Activated CD8-positive, alpha-beta memory T cell treated with anti-CD3 and anti-CD28 coated beads, Interleukin-2, amount 50 U/mL, for 1 hour (primary cell): ENCODE results near the gene CDADC1.
A peak's percentile ranks its signal among the peaks of the same experiment; 100 is the strongest.

Experiments used
- DNase-seq: peaks from one replicate; pipeline ENCODE4 v3.0.0-alpha.2; 2020; ENCODE audit errors: extremely low read depth

Gene CDADC1

DNA sequence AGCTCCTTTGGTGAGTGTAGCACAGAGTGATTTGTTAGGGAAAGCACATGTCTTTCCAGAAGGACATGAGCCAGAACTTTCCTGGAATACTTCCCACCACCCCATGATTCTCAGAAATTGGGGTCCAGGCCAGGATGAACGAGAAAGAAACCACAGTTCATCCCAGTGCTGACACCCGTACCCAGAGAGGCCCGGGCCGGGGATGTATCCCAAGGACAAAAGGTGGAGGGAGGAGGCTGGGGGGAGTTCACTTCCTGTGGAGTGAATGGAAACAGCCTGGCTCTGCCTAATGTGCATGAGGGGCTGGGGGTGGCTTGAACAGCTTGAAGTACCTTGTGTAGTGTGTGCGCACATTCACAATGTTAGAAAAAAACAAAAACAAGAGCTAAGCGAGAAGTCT lies 47.5 kb downstream of the CDADC1 start:
- no peak for DNase-seq

GRCh38 chr13:49296659-49297058 lies 48.9 kb downstream of the CDADC1 start:
- DNase-seq: no peak

GRCh38 chr13:49297338-49297737 lies 49.6 kb downstream of the CDADC1 start:
- DNase-seq: no peak

- DNase-seq: no peak
These were observed 50.7 kb downstream of the CDADC1 start for GRCh38 chr13:49298416-49298815.

- no peak for DNase-seq
These were observed 51.3 kb downstream of the CDADC1 start for GRCh38 chr13:49298903-49299605.

GRCh38 chr13:49300276-49300675 lies 52.6 kb downstream of the CDADC1 start:
- DNase-seq: no peak

DNA sequence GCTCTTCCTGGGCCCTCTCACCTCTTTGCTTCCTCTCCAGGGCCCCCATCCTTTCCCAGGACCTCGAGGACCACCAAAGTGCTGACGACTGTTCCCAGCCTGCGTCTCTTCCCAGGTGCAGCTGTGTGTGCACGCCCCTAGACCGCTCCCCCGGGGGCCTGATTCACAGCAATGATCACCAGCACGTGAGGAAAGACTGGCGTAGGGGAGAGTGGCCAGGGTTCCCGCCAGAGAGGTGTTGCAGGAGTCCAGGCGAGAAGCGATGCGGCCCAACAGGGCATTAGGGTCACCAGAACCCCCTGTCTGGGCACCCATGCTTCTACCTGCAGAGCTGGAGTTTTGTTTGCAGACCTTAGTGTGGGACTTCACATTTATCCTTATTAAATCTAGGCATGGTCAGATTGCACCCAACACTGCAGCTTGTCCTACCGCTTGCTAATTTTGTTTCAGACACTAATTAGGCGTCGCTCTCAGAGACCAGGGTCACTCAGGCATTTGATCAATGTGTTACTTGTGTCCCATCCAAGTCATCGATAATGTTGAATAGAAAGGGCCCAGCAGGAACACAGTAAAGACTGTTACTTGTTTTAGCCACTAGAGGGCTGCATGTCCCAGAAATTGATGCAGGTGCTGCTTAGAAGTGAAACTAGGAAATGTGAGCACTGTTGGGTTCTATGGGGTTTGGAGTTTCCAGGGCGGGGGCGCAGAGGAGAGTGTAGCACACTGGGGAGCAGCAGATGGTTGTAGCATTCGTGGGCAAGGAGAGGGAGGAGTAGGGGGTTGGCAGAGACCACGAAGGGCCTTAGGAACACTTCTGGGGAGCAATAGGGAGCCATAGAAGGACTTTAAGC lies 53.2 kb downstream of the CDADC1 start:
- peak; percentile 38 for DNase-seq

GRCh38 chr13:49302222-49302621 lies 54.5 kb downstream of the CDADC1 start:
- no peak for DNase-seq

- no peak for DNase-seq
These were observed 55.1 kb downstream of the CDADC1 start for GRCh38 chr13:49302817-49303216.

DNA sequence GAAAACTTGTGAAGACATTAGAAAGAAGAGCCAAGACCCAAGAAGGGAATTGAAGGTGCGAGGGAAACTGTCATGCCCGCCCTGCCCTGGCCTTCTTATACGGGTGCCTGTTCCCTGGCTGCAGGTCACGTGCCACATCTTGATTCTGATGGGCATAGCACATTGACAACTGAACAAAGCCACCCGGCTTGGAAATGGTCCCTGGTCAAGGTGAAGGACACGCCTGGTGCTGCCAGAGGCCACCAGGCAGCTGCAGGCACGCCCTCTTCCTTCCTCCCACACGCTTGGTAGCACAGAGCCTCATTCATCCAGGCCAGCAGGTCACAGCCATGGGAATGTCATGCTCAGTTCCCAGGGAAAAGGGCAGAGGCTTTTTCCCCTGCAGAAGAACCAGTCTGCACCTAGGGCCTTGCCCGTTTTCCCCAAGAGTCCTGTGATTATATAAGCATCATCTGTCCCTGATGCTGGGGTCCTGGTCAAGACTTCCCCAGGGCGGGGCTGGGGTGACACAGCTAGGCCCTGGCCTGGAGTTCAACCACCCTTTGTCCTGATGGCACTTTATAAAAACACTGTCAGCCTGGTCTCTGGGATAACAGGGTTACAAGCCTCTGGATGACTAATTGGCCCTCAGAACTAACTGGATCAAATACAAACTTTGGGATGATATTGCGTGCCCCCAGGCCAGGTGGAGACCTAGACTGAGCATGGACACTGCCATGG lies 56.0 kb downstream of the CDADC1 start:
- no peak for DNase-seq

DNA sequence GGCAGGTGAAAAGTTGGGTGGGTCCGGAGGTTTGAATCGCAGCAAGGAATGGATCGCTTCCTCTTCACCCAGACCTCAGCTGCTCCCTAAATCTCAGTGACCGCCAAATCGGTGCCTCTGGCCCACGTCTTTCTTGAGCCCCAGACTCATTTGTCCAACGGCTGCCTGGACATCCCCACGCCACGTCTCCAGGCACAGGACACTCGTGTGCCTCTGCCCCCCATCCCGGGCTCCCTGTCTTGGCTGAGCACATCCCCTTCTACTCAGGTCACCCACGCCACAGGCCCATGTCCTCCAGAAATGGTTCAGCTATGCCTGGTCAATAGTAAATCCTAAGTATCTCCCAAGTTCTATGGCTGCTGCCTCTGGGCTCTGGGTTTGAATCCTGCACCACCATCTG lies 56.6 kb downstream of the CDADC1 start:
- DNase-seq: no peak

DNA sequence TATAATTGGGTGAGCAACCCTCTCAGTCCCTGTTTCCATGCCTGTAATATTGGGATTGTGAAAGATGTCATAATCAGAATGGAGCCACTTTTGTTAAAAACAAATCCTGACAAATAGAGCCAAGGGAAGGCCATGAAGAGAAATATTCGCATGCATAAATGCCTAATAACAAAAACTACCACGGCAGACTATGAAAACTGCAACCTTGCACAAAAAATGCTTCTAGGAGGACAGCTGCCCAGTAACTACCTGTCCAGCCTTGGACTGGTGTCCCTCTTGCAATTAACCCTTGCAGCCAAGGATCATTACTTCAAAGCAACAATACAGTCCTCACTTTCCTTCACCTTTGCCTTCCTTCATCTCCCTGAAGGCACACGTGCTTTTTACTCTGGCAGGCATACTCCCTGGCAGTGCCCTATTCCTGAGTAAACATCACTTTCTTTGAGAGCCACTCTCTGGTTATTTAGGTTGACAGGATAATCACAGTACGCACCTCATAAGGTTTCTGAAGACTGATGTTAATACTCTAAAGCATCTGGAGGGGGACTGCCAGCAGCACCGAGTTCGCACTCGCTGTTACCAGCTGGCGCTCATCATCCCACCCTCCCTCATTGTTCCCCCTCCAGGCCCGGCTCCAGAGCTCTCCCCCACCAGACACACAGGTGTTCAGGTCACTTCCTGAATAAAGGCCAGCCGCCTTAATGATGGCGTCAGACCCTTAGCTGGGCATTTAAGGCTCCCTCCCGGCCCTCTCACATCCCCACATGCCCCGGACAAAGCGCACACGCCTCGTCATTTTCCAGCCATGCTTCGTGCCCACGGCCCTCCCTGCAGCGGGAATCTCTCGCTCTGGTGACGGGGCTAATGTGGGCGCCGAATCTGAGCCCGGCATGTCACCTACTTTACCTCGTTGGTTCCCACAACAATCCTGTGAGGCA lies 57.3 kb downstream of the CDADC1 start:
- DNase-seq: no peak

DNA sequence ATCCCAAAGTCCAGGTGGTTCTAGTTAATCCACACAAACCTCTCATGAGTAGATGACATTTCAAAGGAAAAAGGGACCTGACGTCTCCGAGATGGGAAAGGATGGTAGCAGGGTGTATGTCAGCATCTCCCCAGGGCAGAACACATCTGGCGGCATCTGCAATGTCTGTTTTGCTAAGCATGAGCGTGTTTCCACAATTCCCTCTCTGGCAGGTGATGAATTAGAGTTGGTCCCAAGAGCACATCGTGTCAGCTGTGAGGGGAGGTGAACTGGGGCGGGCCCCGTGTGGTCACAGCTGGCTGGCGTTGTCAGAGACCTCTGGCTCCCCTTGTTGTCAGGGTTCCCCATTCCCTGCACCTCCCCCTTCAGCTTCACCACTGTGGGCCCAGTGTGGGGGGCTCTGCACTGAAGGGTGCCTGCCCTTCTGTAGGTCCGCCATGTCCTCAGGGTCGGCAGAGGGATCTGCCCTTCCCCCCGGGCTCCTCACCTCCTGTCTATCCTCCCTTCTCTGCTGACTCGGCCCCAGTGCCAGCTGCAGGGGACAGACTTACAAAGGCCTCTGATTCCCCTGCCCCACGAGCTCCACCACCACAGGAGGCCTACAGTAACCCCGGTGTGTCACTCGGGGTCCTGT lies 58.2 kb downstream of the CDADC1 start:
- DNase-seq: no peak

GRCh38 chr13:49307365-49307764 lies 59.6 kb downstream of the CDADC1 start:
- DNase-seq: no peak

- DNase-seq: no peak
These were observed 60.6 kb downstream of the CDADC1 start for GRCh38 chr13:49308097-49308875.

GRCh38 chr13:49308921-49309408 lies 61.2 kb downstream of the CDADC1 start:
- DNase-seq: no peak

DNA sequence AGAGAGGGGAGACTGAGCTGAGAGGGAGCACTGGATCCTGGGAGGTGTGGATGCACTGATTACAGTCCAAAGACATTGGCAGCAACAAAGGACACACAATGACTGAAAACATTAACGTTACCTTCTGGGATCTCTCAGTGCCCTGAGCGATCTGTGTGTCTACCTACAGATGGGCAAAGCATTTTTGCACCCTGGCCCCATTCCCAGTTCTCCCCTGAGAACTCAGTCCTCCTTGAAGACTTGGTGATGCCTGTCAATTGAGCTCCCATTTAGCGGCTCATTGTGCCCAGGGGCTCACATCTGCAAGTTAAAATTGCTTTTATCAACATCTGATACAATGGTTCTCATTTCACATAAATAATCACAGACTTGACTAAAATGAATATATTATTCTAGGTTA lies 62.5 kb downstream of the CDADC1 start:
- no peak for DNase-seq

DNA sequence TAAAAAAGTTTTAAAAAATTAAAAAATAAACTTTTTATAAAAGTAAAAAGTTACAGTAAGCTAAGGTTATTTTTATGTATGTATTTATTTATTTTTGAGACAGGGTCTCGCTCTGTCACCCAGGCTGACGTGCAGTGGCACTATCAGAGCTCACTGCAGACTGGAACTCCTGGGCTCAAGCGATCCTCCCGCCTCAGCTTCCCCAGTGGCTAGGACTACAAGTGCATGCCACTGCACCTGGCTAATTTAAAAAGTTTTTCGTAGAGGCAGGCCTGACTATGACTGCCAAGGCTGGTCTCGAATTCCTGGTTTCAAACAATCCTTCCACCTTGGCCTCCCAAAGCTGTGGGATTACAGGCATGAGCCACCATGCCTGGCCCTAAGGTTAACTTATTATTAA lies 64.1 kb downstream of the CDADC1 start:
- DNase-seq: no peak

DNA sequence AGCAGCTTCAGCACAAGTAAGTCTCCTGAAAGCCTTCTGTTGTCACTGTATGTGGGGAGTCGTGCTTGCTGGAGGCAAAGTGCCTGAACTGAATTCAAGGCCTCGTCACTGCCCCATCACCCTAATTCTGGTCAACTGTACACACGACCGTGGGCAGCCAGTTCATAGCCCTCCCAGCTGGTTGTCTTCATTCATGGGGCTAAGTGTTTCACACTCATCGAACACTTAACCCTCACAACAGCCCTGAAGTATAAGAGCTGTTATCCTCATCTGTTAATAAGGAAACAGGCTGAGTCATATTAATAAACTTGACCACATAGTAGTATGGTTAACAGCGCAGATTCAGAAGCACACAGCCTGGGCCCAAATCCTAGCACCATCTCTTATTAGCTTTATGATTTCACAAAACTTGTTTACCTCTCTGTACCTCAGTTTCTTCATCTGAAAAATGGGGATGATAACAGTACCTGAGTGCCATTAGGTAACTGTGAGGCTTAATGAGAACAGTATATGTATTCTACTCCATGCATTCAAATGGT lies 66.7 kb downstream of the CDADC1 start:
- DNase-seq: no peak
